Smooth muscle cell (in vitro differentiated cells): Measurements from ENCODE around the gene CCN2. TPM values are rescaled to one million over a fixed set of nuclear protein-coding genes. Genes with fewer than 3 reads are reported as not detected.

Source experiments
- DNase-seq: peaks from one replicate; lab custom pipeline; 2025; ENCODE audit not compliant: unreplicated experiment; lab: John Stamatoyannopoulos, UW
- H2AFZ ChIP-seq: fragments of 200-600 bp; sonication (generic); 2 replicates; pipeline ENCODE4 v1.6.0; 2016; ENCODE audit warnings: antibody characterized with exemption, low read depth, mild to moderate bottlenecking
- H3F3A ChIP-seq: fragments of 200-600 bp; sonication (generic); 2 replicates; pipeline ENCODE4 v1.6.0; 2017; ENCODE audit warnings: antibody characterized with exemption, low read depth
- H3K27ac ChIP-seq: fragments of 200-600 bp; sonication (generic); 2 replicates; pipeline ENCODE4 v1.5.1; 2016; ENCODE audit warnings: low read depth, mild to moderate bottlenecking
- H3K27me3 ChIP-seq: fragments of 200-600 bp; sonication (generic); 2 replicates; pipeline ENCODE4 v1.6.1; 2016; ENCODE audit warnings: low read depth, mild to moderate bottlenecking
- H3K36me3 ChIP-seq: fragments of 200-600 bp; sonication (generic); 2 replicates; pipeline ENCODE4 v1.5.1; 2016; ENCODE audit warnings: low read depth
- H3K4me1 ChIP-seq: fragments of 200-600 bp; sonication (generic); 2 replicates; pipeline ENCODE4 v1.5.1; 2016; ENCODE audit warnings: low read depth
- H3K4me2 ChIP-seq: fragments of 200-600 bp; sonication (generic); 2 replicates; pipeline ENCODE4 v1.6.0; 2016; ENCODE audit warnings: mild to moderate bottlenecking
- H3K4me3 ChIP-seq: fragments of 200-600 bp; sonication (generic); 2 replicates; pipeline ENCODE4 v1.5.1; 2016; ENCODE audit warnings: mild to moderate bottlenecking
- H3K79me2 ChIP-seq: fragments of 200-600 bp; sonication (generic); 2 replicates; pipeline ENCODE4 v1.6.0; 2016; ENCODE audit warnings: low read depth, mild to moderate bottlenecking
- H3K9ac ChIP-seq: fragments of 200-600 bp; sonication (generic); 2 replicates; pipeline ENCODE4 v1.6.0; 2016; ENCODE audit warnings: low read depth
- H3K9me3 ChIP-seq: fragments of 200-600 bp; sonication (generic); replicated peaks from 2 replicates; pipeline ENCODE4 v1.5.1; 2016; ENCODE audit warnings: low read depth
- H4K20me1 ChIP-seq: fragments of 200-600 bp; sonication (generic); 2 replicates; pipeline ENCODE4 v1.6.0; 2016; ENCODE audit warnings: low read depth
- CTCF ChIP-seq: fragments of 200-600 bp; sonication (generic); IDR thresholded peaks from 2 replicates; pipeline ENCODE4 v1.5.1; 2017; ENCODE audit warnings: borderline replicate concordance, mild to moderate bottlenecking, antibody characterized with exemption; ENCODE audit not compliant: insufficient read depth, poor library complexity, severe bottlenecking
- WGBS: methylation state at CpG from one replicate; pipeline ENCODE4 v1.1.7; 2016; ENCODE audit warnings: low lambda C conversion rate; 5-methylcytosine and 5-hydroxymethylcytosine counted together
- polyA plus RNA-seq: library from polyadenylated mRNA; unstranded; fragments of >200 nt; fragmentation: Nextera tagmentation; extraction: Ambion mirVana; gene quantifications from 2 replicates; pipeline ENCODE4 v1.2.1, GENCODE V29; 2016
- total RNA-seq: library from RNA; depleted of rRNA; stranded (reverse); fragments of >200 nt; gene quantifications from 2 replicates; pipeline ENCODE4 v1.2.3, GENCODE V29; 2014

CCN2 gene
- total and polyA plus RNA-seq, 2 experiments from 2014 or later, result 1,180 to 2,448 TPM

- H3K4me1 ChIP-seq, result peaks cover 11% of the 10 kb centered on the region
- H3K36me3 ChIP-seq, result no peaks in the 10 kb centered on the region
- H3K4me2 ChIP-seq, result peak overlapping the region; percentile 24
- no peaks in the 10 kb centered on the region for H3K79me2 ChIP-seq
- H4K20me1 ChIP-seq, result no peaks in the 10 kb centered on the region
- peak overlapping the region; percentile 82 for H3K9ac ChIP-seq
- 56% methylated on average over 9 of the region's 9 CpGs for WGBS
- DNase-seq, result no peak
- no peaks in the 10 kb centered on the region for H3K27me3 ChIP-seq
- H3K27ac ChIP-seq, result peak overlapping the region; percentile 91
- no peak for TF ChIP-seq CTCF
- no peak overlapping the region for H2AFZ ChIP-seq
- H3K4me3 ChIP-seq, result no peak overlapping the region
- H3K9me3 ChIP-seq, result no peaks in the 10 kb centered on the region
- peaks cover 26% of the 10 kb centered on the region for H3F3A ChIP-seq
These were observed 47.2 kb upstream of the CCN2 start for GRCh38 chr6:131998255-131998982.

GRCh38 chr6:131997429-131998153, 46.4 kb upstream of the CCN2 start:
- 92% methylated on average over 7 of the region's 7 CpGs for WGBS

GRCh38 chr6:131995917-131996316, 44.7 kb upstream of the CCN2 start:
- H3K9ac ChIP-seq, result peak overlapping the region; percentile 72
- no peaks in the 10 kb centered on the region for H3K27me3 ChIP-seq
- TF ChIP-seq CTCF, result no peak
- H3K4me1 ChIP-seq, result peaks cover 11% of the 10 kb centered on the region
- DNase-seq, result no peak
- H3K27ac ChIP-seq, result peak overlapping the region; percentile 91
- H3K36me3 ChIP-seq, result no peaks in the 10 kb centered on the region
- H3K9me3 ChIP-seq, result no peaks in the 10 kb centered on the region
- peak overlapping the region; percentile 56 for H3K4me2 ChIP-seq
- no peaks in the 10 kb centered on the region for H4K20me1 ChIP-seq
- peaks cover 26% of the 10 kb centered on the region for H3F3A ChIP-seq
- 38% methylated on average over 1 of the region's 1 CpG for WGBS
- no peaks in the 10 kb centered on the region for H3K79me2 ChIP-seq
- no peak overlapping the region for H3K4me3 ChIP-seq
- no peak overlapping the region for H2AFZ ChIP-seq

More at GRCh38 chr6:131997429-131998153, 46.4 kb upstream of the CCN2 start:
- no peak for TF ChIP-seq CTCF
- Histone ChIP-seq H3K79me2 (no peaks in the 10 kb centered on the region), H3F3A (peaks cover 26% of the 10 kb centered on the region), H3K27me3 (no peaks in the 10 kb centered on the region), H3K4me3 (no peak overlapping the region), H3K4me1 (peaks cover 11% of the 10 kb centered on the region), H3K36me3 (no peaks in the 10 kb centered on the region), H3K9me3 (no peaks in the 10 kb centered on the region), H3K27ac (peak overlapping the region; percentile 91), H3K9ac (peak overlapping the region; percentile 82), H3K4me2 (peak overlapping the region; percentile 10), H2AFZ (no peak overlapping the region), H4K20me1 (no peaks in the 10 kb centered on the region)
- DNase-seq, result no peak
